Mesothelial cell of epicardium (in vitro differentiated cells): Measurements from ENCODE around the gene TBX20. TPM values are rescaled to one million over a fixed set of nuclear protein-coding genes. Genes with fewer than 3 reads are reported as not detected.
A peak's percentile ranks its signal among the peaks of the same experiment; 100 is the strongest.
"Not testable (repeated sequence)": the region's sequence is repeated elsewhere in the genome, so short reads cannot be mapped to it uniquely, and the experiment has no call there.

Experiments used
- DNase-seq, 2 experiments: peaks; one replicate each; pipeline ENCODE4 v3.0.0; 2021; ENCODE audit warnings: low spot score in 2 of 2; ENCODE audit not compliant: unreplicated experiment in 2 of 2
- H3K27ac Mint-ChIP-seq: 2 replicates; pipeline ENCODE4 v1.8.0; 2021; ENCODE audit warnings: mixed read lengths
- H3K27me3 Mint-ChIP-seq: 2 replicates; pipeline ENCODE4 v1.8.0; 2021; ENCODE audit warnings: low read depth, mixed read lengths
- H3K36me3 Mint-ChIP-seq: 2 replicates; pipeline ENCODE4 v1.8.0; 2021; ENCODE audit warnings: mixed read lengths
- H3K4me1 Mint-ChIP-seq: 2 replicates; pipeline ENCODE4 v1.8.0; 2021; ENCODE audit warnings: mixed read lengths
- H3K4me3 Mint-ChIP-seq: 2 replicates; pipeline ENCODE4 v1.8.0; 2021; ENCODE audit warnings: mild to moderate bottlenecking, moderate library complexity, mixed read lengths
- H3K9me3 Mint-ChIP-seq: 2 replicates; pipeline ENCODE4 v1.8.0; 2021; ENCODE audit warnings: mixed read lengths
- total RNA-seq: library from RNA; stranded (reverse); gene quantifications from 3 replicates; pipeline ENCODE4 v1.2.1, GENCODE V29; 2021
- TF ChIP-seq, protein P1 (sequence below): fragments of 200-600 bp; sonication (generic); IDR thresholded peaks from one replicate; pipeline ENCODE4 v1.5.0; 2021; ENCODE audit warnings: antibody characterized with exemption; ENCODE audit not compliant: unreplicated experiment

Gene TBX20
- total RNA-seq, 1 donor from 2014 or later, result 9.4 TPM

DNA sequence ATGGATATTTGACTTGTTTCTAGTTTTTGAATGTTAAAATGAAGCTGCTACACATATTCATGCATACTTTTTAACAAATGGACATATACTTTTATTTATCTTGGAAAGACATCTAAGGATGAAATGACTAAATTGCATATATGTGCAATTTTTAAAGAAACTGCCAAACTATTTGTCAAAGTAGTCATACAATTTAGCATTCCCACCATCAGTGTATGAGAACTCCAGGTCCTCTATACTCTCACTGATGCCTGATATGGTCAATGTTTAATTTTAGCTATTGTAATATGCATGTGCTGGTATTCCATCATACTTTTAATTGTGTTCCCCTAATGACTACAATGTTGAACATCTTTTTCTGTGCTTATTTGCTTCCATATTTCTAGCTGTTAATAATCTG lies 47.0 kb downstream of the TBX20 start:
- H3K4me3 Mint-ChIP-seq, H3K36me3 Mint-ChIP-seq, H3K4me1 Mint-ChIP-seq, H3K27ac Mint-ChIP-seq, DNase-seq, H3K9me3 Mint-ChIP-seq, H3K27me3 Mint-ChIP-seq: not testable (repeated sequence)

DNA sequence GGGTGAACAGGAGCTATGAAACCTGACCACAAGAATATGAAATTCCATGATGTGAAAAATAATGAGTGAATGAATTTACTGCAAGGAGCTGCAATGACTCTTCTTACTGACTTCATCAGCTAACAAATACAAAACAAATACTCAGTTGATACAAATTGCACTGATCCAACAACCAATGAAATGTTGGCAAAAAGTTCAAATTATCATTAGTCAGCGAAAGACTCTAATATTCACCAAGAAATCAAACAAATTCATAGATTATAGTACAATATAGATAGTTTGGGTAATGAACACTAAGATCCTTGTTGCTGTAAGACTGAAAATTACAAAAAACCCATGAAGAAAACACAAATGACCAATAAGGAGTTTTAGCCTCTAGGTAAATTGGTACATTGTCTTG lies 49.0 kb downstream of the TBX20 start:
- DNase-seq, H3K9me3 Mint-ChIP-seq, H3K27me3 Mint-ChIP-seq, H3K4me1 Mint-ChIP-seq, H3K27ac Mint-ChIP-seq, H3K36me3 Mint-ChIP-seq, H3K4me3 Mint-ChIP-seq: not testable (repeated sequence)

DNA sequence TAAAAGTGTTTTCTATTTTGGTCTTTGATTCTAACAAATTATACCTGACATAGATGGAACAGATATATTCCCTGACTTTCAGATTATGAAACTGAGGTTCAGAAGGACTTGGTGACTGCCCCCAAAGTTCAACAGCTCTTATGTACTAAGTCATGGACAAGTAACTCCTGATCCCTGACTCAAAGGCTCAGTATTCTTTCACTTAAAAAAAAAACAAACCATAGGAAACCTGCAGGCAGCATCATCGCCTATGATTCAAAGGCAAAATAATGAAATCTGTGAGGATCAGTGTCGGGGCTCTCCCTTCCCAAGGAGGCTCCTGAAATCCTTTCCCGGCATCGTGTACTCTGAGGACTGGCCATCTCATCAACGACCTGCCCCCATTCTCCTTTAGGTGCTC lies 49.9 kb downstream of the TBX20 start:
- not testable (repeated sequence) for H3K27ac Mint-ChIP-seq

DNA sequence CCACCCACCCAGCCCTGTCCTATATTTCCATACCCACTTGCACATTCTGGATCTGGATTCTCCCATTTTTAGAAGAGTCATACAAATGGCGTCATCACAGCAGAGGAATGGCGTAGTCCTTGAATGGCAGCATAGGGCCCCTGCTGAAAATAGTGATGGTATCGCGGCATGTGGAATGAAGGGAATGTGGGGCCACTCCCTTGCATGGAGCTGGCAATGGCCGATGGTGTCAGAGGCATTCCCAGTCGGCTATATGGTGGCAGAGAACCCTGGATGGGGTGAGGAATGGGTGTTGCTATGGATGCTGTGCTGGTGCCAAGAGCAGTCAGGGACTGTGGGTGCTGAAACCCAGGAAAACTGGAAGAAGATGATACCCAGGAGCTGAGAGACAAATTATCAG lies 51.5 kb downstream of the TBX20 start:
- not testable (repeated sequence) for H3K27me3 Mint-ChIP-seq, H3K9me3 Mint-ChIP-seq, H3K27ac Mint-ChIP-seq, DNase-seq, H3K4me3 Mint-ChIP-seq, H3K4me1 Mint-ChIP-seq, H3K36me3 Mint-ChIP-seq

More for the DNA sequence above, 49.9 kb downstream of the TBX20 start:
- H3K9me3 Mint-ChIP-seq, DNase-seq, H3K36me3 Mint-ChIP-seq, H3K4me1 Mint-ChIP-seq, H3K4me3 Mint-ChIP-seq, H3K27me3 Mint-ChIP-seq: not testable (repeated sequence)

DNA sequence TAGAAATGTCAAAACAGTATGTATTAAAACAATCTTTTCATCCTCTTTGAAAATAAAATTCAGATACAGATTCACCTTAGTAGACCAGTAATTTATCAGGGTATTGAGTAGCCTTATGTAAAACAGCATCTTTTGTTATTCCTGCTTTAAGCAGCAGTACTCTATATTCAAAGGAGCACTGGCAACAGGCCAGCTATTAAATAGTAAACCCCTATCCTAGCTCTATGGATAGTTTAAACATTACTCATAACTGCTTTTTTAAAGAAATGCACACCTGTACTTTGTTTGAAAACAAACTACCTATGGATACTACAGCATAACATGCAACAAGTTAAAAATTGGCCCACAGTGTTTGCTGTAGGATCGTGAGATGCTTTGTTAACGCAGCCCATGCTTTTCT lies 53.7 kb downstream of the TBX20 start:
- H3K4me1 Mint-ChIP-seq, DNase-seq, H3K4me3 Mint-ChIP-seq, H3K36me3 Mint-ChIP-seq, H3K27ac Mint-ChIP-seq, H3K27me3 Mint-ChIP-seq, H3K9me3 Mint-ChIP-seq: not testable (repeated sequence)

DNA sequence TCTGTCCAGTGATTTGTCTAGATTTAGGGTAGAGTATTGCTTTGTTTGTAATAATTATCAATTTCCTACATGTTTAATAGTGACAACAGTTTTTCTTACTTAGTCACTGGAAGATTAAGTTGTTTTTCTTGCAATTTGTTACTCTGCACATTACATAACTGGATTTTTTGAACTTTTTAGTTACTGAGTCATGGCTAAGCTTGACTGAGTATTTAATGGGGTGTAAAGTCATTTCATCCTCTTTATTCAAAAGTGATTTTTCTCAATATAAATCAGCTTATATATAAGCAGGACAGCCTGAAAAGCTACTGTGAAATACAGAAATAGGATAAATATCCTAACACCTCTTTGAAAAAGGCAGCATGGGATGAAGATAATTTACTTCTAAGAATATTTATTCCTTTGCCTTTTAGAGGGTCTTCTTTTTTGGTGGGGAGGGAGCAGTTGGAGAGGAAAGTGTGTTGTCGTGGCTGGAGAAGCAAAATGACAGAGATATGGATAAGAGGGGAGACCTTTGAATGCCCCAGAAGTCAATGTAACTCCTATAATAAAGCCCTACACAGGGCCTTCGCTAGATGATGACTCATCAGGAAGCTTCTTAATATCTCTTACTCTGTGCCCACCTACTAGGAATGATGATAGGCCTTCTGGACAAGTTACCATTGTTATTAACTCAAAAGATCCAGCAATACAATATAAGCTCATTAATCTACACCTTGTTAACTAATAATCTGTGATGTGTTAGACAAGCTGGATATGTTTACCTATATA lies 55.3 kb downstream of the TBX20 start:
- DNase-seq, H3K27ac Mint-ChIP-seq, H3K4me1 Mint-ChIP-seq, H3K9me3 Mint-ChIP-seq, H3K36me3 Mint-ChIP-seq, H3K4me3 Mint-ChIP-seq: not testable (repeated sequence)
- peaks cover 15% of the 10 kb centered on the region for H3K27me3 Mint-ChIP-seq

DNA sequence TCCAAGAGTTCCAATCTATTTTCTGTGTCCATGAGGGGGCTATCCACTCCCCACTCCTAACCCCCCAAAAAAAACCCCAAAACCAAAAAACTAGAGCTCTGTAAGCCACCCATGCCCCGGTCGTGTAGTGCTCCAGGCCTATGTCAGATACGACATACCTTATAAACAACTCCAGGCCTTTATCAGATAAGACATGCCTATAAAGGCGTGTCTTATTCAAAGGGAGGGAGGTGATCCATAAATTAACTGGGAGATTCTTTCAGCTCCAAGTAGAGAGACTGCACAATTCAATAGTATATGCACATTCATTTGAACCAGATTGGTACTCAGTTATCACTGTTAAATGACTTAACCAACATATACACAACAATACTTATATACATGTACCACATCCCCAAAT lies 62.3 kb downstream of the TBX20 start:
- peaks cover 39% of the 10 kb centered on the region for H3K27me3 Mint-ChIP-seq
- not testable (repeated sequence) for H3K4me3 Mint-ChIP-seq, H3K4me1 Mint-ChIP-seq, DNase-seq, H3K9me3 Mint-ChIP-seq, H3K36me3 Mint-ChIP-seq, H3K27ac Mint-ChIP-seq

DNA sequence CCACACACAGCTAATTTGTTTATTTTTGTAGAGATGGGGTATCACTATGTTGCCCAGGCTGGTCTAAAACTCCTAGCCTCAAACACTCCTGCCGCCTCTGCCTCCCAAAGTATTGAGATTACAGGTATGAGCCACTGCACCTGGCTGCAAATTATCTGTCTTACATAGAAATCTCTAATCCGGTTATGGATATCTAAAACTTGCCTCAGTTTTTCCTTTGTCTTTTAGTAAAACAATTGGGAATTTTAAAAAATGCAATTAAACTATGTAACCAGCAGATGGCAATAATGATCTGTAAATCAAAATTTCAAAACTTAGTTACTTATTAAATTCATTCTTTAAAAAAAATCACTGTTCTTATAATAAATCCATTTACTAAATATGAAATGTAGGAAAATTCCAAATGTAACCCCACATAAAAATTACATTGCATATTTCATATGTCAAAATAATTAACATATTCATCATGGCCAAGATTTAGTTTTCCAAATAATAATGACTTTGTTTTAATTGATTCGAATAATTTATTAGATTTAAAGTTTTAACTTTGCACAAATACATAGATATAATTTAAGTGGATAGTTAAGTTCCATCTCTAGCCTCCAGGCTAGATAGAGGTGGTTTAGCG lies 63.6 kb downstream of the TBX20 start:
- Mint-ChIP-seq H3K27me3 (peaks cover 49% of the 10 kb centered on the region), H3K4me1 (peaks cover 17% of the 10 kb centered on the region)
- H3K9me3 Mint-ChIP-seq, H3K4me3 Mint-ChIP-seq, H3K36me3 Mint-ChIP-seq, H3K27ac Mint-ChIP-seq, DNase-seq: not testable (repeated sequence)
- TF ChIP-seq, protein P1, sequence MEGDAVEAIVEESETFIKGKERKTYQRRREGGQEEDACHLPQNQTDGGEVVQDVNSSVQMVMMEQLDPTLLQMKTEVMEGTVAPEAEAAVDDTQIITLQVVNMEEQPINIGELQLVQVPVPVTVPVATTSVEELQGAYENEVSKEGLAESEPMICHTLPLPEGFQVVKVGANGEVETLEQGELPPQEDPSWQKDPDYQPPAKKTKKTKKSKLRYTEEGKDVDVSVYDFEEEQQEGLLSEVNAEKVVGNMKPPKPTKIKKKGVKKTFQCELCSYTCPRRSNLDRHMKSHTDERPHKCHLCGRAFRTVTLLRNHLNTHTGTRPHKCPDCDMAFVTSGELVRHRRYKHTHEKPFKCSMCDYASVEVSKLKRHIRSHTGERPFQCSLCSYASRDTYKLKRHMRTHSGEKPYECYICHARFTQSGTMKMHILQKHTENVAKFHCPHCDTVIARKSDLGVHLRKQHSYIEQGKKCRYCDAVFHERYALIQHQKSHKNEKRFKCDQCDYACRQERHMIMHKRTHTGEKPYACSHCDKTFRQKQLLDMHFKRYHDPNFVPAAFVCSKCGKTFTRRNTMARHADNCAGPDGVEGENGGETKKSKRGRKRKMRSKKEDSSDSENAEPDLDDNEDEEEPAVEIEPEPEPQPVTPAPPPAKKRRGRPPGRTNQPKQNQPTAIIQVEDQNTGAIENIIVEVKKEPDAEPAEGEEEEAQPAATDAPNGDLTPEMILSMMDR, result peak; percentile 47

DNA sequence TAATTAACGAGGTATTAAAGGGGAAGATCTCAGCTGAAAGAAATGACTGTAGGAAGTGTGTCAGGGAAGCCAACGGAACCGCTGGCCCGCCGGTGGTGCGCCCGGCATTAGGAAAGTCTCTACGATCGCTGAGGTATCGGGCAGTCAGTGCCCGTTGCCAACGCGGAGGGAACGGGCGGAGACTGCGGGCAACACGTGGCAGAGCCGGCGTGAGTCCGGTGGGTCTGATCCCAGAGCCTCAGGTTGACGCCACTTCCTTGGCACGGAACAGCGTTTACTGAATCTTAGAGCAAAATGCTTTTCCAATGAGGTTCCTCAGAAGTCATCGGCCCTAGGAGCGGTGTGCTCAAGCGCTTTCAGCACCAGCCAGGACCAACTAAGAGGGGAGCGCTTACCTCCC lies 67.1 kb downstream of the TBX20 start:
- not testable (repeated sequence) for H3K27ac Mint-ChIP-seq, H3K9me3 Mint-ChIP-seq, H3K36me3 Mint-ChIP-seq
- Mint-ChIP-seq H3K4me3 (peak overlapping the region; percentile 75), H3K27me3 (peaks cover 55% of the 10 kb centered on the region), H3K4me1 (peaks cover 21% of the 10 kb centered on the region)
- peak in 1 of 2 experiments; percentile 41 for DNase-seq
